Cardiac fibroblast (primary cell): ENCODE data around the gene SBDS.

Source experiments
- DNase-seq, 2 donors: peaks; one replicate each; pipeline versions ENCODE4 v3.0.0 to v3.0.0-alpha.2; 2010; ENCODE audit warnings: low read depth in 2 of 2
- H3K4me3 ChIP-seq, 2 donors: replicated peaks in 1 of 2; 1 replicate in 1 of 2; 2 replicates in 1 of 2; pipeline ENCODE4 v1.5.1; 2011; ENCODE audit warnings: low read depth in 2 of 2, low read length in 2 of 2, mild to moderate bottlenecking in 2 of 2, moderate library complexity in 1 of 2
- TF ChIP-seq, protein P1 (sequence below): IDR thresholded peaks from one replicate; pipeline ENCODE4 v1.5.1; 2011; ENCODE audit warnings: low read depth, mild to moderate bottlenecking, low read length, inconsistent platforms

SBDS gene

DNA sequence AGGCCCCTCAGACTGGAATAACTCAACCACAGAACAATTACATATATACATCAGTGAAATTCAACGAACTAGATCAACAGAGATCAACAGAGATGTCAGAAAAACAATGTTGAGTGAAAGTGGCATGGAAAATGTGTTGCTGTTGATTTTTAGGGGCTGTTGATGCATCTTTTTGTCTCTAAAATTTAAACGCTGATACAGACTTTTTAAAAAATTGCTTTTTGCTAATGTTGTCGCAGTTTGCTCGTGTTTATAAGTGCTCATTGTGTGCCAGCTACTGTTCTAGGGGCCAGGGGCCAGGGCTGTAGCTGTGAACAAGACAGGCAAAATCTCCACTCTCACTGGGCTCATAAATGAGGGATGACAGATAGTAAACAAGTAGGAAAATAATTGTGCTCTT, 56.1 kb downstream of the SBDS start:
- DNase-seq, result no peak
- H3K4me3 ChIP-seq, result no peak overlapping the region
- TF ChIP-seq, protein P1, sequence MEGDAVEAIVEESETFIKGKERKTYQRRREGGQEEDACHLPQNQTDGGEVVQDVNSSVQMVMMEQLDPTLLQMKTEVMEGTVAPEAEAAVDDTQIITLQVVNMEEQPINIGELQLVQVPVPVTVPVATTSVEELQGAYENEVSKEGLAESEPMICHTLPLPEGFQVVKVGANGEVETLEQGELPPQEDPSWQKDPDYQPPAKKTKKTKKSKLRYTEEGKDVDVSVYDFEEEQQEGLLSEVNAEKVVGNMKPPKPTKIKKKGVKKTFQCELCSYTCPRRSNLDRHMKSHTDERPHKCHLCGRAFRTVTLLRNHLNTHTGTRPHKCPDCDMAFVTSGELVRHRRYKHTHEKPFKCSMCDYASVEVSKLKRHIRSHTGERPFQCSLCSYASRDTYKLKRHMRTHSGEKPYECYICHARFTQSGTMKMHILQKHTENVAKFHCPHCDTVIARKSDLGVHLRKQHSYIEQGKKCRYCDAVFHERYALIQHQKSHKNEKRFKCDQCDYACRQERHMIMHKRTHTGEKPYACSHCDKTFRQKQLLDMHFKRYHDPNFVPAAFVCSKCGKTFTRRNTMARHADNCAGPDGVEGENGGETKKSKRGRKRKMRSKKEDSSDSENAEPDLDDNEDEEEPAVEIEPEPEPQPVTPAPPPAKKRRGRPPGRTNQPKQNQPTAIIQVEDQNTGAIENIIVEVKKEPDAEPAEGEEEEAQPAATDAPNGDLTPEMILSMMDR, result no peak

GRCh38 chr7:66937940-66938339, 57.4 kb downstream of the SBDS start:
- no peak overlapping the region for H3K4me3 ChIP-seq
- TF ChIP-seq, protein P1, result no peak
- no peak for DNase-seq
